HUES48 (cell line): ENCODE data around the gene KRT25.
"Not testable (repeated sequence)": the region's sequence is repeated elsewhere in the genome, so short reads cannot be mapped to it uniquely, and the experiment has no call there.

Experiments used
- H3K27ac ChIP-seq: one replicate; pipeline ENCODE4 v1.7.0; 2013; ENCODE audit warnings: low read depth, low read length, inconsistent platforms
- H3K27me3 ChIP-seq: 2 replicates; pipeline ENCODE4 v1.6.1; 2013; ENCODE audit warnings: mild to moderate bottlenecking, low read length; ENCODE audit not compliant: control insufficient read depth, insufficient read depth
- H3K36me3 ChIP-seq: 2 replicates; pipeline ENCODE4 v1.6.1; 2013; ENCODE audit warnings: low read length; ENCODE audit not compliant: control insufficient read depth, insufficient read depth
- H3K4me1 ChIP-seq: 2 replicates; pipeline ENCODE4 v1.6.1; 2013; ENCODE audit warnings: mild to moderate bottlenecking, low read length; ENCODE audit not compliant: control insufficient read depth, insufficient read depth
- H3K4me3 ChIP-seq: 2 replicates; pipeline ENCODE4 v1.5.1; 2013; ENCODE audit warnings: mild to moderate bottlenecking, low read depth, low read length
- H3K9ac ChIP-seq: 2 replicates; pipeline ENCODE4 v1.6.1; 2013; ENCODE audit warnings: mild to moderate bottlenecking, low read depth, low read length, moderate library complexity
- H3K9me3 ChIP-seq: 2 replicates; pipeline ENCODE4 v1.6.1; 2013; ENCODE audit warnings: low read length; ENCODE audit not compliant: control insufficient read depth, insufficient read depth

Gene KRT25

DNA sequence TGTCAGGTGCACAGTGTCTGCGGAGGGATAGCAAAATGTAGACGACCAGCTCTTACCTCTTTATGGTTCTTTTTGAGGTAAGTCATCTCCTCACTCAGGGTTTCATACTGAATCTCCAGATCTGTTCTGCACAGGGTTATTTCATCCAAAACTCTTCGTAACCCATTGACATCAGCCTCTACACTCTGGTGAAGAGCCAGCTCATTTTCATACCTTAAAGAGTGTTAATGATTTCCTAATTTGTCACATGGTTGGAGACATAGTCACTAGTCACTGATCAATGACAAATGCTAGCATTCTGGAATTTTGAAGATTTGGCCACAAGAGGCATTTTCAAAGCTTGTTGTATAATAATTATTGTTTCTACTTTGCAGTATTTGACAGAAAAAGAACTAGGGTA, 1.3 kb downstream of the KRT25 start:
- Histone ChIP-seq H3K9me3 (no peaks in the 10 kb centered on the region), H3K4me3 (no peak overlapping the region), H3K4me1 (no peaks in the 10 kb centered on the region), H3K27me3 (no peaks in the 10 kb centered on the region), H3K9ac (no peak overlapping the region), H3K27ac (no peak overlapping the region), H3K36me3 (no peaks in the 10 kb centered on the region)

GRCh38 chr17:40751065-40751464, 4.1 kb downstream of the KRT25 start:
- H3K36me3 ChIP-seq: no peaks in the 10 kb centered on the region
- no peaks in the 10 kb centered on the region for H3K4me1 ChIP-seq
- no peaks in the 10 kb centered on the region for H3K27me3 ChIP-seq
- no peaks in the 10 kb centered on the region for H3K9me3 ChIP-seq
- no peak overlapping the region for H3K27ac ChIP-seq
- no peak overlapping the region for H3K4me3 ChIP-seq
- H3K9ac ChIP-seq: no peak overlapping the region

GRCh38 chr17:40750391-40750790, 4.7 kb downstream of the KRT25 start:
- H3K36me3 ChIP-seq: no peaks in the 10 kb centered on the region
- no peak overlapping the region for H3K9ac ChIP-seq
- H3K27ac ChIP-seq: no peak overlapping the region
- no peak overlapping the region for H3K4me3 ChIP-seq
- no peaks in the 10 kb centered on the region for H3K27me3 ChIP-seq
- no peaks in the 10 kb centered on the region for H3K9me3 ChIP-seq
- no peaks in the 10 kb centered on the region for H3K4me1 ChIP-seq

- H3K27ac ChIP-seq, H3K27me3 ChIP-seq, H3K4me1 ChIP-seq, H3K4me3 ChIP-seq, H3K36me3 ChIP-seq, H3K9me3 ChIP-seq, H3K9ac ChIP-seq: not testable (repeated sequence)
Measured at GRCh38 chr17:40748666-40749065, 6.5 kb downstream of the KRT25 start.

- H3K4me3 ChIP-seq: no peak overlapping the region
- H3K4me1 ChIP-seq: no peaks in the 10 kb centered on the region
- no peaks in the 10 kb centered on the region for H3K36me3 ChIP-seq
- peaks cover 8% of the 10 kb centered on the region; the same call in 1 of the 2 replicates for H3K9me3 ChIP-seq
- no peak overlapping the region for H3K9ac ChIP-seq
- no peaks in the 10 kb centered on the region; the same call in 1 of the 2 replicates for H3K27me3 ChIP-seq
- no peak overlapping the region for H3K27ac ChIP-seq
Measured at GRCh38 chr17:40738553-40738952, 16.6 kb downstream of the KRT25 start.

DNA sequence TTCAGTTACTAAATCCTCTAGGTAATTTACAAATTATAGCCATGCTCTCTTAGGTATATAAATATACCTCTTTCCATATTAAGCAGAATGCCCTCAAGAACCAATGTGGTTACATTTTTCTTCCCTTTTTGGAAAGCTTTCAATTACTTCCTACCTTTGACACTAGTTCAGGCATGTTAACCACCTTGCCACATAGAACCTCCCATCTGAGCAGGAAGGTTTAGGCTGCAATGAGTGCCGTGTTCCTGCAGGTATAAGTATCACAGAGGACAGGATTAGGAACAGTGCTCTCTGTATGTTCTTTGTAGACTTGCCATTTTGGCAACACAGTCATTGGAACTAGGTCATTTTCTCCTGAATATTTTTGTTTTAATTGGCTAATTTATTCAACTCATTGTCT, 20.1 kb downstream of the KRT25 start:
- Histone ChIP-seq H3K9ac (no peak overlapping the region), H3K36me3 (no peaks in the 10 kb centered on the region), H3K4me1 (no peaks in the 10 kb centered on the region), H3K27me3 (no peaks in the 10 kb centered on the region; the same call in 1 of the 2 replicates), H3K4me3 (no peak overlapping the region), H3K9me3 (peaks cover 4% of the 10 kb centered on the region; the same call in 1 of the 2 replicates), H3K27ac (no peak overlapping the region)

DNA sequence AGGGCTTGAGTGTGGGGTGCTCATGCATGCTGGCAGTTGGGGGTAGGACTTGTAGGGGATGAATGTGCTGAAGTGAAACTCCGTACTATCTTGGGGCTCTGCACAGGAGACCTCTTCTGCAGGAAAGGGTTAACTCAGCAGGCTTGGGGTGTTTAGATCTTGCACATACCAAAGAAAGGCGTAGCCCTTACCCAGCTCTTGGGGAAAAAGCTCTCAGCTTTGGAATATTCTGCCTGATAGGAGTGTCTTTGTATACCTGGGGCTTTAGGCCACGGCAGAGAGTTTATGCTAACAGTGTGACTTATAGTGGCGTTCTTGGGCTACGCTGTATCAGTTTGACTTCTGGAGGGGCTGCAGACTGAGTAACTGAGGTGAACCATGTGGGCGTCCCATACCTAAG, 21.1 kb downstream of the KRT25 start:
- H3K27ac ChIP-seq: no peak overlapping the region
- H3K36me3 ChIP-seq: no peaks in the 10 kb centered on the region
- H3K9me3 ChIP-seq: peaks cover 4% of the 10 kb centered on the region; the same call in 1 of the 2 replicates
- no peak overlapping the region for H3K9ac ChIP-seq
- no peak overlapping the region for H3K4me3 ChIP-seq
- H3K4me1 ChIP-seq: no peaks in the 10 kb centered on the region
- H3K27me3 ChIP-seq: no peaks in the 10 kb centered on the region

- Histone ChIP-seq H3K4me3 (no peak overlapping the region), H3K27me3 (no peaks in the 10 kb centered on the region), H3K4me1 (no peaks in the 10 kb centered on the region), H3K36me3 (no peaks in the 10 kb centered on the region), H3K9me3 (peaks cover 4% of the 10 kb centered on the region; the same call in 1 of the 2 replicates), H3K9ac (no peak overlapping the region), H3K27ac (no peak overlapping the region)
Measured at GRCh38 chr17:40730970-40731369, 24.2 kb downstream of the KRT25 start.

DNA sequence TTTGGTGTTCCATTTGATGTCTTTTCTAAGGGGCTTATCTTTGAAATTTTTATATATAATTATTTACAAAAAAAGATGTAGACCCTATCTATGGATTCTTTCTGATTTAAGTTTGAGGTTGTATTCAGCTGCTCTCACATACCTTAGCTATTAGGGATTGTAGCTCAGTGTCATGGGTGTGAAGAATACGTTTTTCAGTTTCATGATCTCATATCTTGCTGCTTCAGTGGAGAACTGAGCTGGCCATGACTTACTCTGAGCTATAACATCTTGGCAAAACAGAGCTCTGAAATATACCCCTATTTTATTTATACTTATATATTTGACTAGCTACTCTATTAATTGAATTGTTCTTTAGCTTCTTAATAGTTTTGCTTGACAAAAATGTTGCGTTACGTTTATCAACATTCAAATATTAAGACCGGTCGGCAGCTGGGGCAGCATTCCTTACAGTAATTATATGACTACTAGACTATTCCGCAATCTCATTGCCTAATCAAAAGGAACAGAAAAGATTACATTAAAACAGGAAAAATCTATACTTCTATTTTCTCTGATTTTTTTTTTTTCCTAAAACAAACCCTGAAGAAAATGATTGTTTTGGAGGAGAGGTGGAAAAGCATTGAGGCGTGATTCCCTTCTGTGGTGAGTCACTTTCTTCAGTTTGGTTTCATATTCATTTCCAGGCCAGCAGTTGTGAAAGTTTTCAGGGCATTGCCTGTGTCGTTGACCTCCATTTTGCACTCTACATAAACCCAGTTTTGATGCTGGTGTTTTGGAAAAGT, 27.5 kb downstream of the KRT25 start:
- no peak overlapping the region for H3K4me3 ChIP-seq
- H3K27ac ChIP-seq: no peak overlapping the region

GRCh38 chr17:40726919-40727318, 28.2 kb downstream of the KRT25 start:
- no peak overlapping the region for H3K27ac ChIP-seq
- H3K4me3 ChIP-seq: no peak overlapping the region
- no peaks in the 10 kb centered on the region for H3K4me1 ChIP-seq
- no peak overlapping the region for H3K9ac ChIP-seq
- no peaks in the 10 kb centered on the region for H3K9me3 ChIP-seq
- H3K27me3 ChIP-seq: no peaks in the 10 kb centered on the region
- no peaks in the 10 kb centered on the region for H3K36me3 ChIP-seq

More for the DNA sequence above, 27.5 kb downstream of the KRT25 start:
- Histone ChIP-seq H3K9me3 (no peaks in the 10 kb centered on the region), H3K9ac (no peak overlapping the region), H3K4me1 (no peaks in the 10 kb centered on the region), H3K27me3 (no peaks in the 10 kb centered on the region), H3K36me3 (no peaks in the 10 kb centered on the region)

- Histone ChIP-seq H3K4me1 (no peaks in the 10 kb centered on the region), H3K27me3 (no peaks in the 10 kb centered on the region), H3K9ac (no peak overlapping the region), H3K36me3 (no peaks in the 10 kb centered on the region), H3K27ac (no peak overlapping the region), H3K9me3 (no peaks in the 10 kb centered on the region), H3K4me3 (no peak overlapping the region)
Measured at GRCh38 chr17:40724656-40725055, 30.5 kb downstream of the KRT25 start.
